Measurements from ENCODE around the gene PDRG1.

DNA sequence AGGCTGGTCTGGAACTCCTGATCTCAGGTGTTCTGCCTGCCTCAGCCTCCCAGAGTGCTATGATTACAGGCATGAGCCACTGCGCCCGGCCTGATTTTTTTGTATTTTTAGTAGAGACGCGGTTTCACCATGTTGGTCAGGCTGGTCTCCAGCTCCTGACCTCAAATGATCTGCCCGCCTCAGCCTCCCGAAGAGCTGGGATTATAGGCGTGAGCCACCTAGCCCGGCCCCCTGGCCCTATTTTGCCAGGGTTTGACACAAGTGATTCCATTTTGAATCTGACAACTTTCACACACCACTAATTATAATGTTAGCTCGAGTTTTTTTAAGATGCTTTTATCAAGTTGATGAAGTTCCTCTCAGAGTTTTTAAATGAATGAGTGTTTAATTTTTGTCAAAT, 55.8 kb downstream of the PDRG1 start:
- TF ChIP-seq EZH2phosphoT487 (IDR thresholded peaks at IDR 0.05; ENCODE audit: borderline replicate concordance, low read depth) = no peak
- TF ChIP-seq, protein P1, sequence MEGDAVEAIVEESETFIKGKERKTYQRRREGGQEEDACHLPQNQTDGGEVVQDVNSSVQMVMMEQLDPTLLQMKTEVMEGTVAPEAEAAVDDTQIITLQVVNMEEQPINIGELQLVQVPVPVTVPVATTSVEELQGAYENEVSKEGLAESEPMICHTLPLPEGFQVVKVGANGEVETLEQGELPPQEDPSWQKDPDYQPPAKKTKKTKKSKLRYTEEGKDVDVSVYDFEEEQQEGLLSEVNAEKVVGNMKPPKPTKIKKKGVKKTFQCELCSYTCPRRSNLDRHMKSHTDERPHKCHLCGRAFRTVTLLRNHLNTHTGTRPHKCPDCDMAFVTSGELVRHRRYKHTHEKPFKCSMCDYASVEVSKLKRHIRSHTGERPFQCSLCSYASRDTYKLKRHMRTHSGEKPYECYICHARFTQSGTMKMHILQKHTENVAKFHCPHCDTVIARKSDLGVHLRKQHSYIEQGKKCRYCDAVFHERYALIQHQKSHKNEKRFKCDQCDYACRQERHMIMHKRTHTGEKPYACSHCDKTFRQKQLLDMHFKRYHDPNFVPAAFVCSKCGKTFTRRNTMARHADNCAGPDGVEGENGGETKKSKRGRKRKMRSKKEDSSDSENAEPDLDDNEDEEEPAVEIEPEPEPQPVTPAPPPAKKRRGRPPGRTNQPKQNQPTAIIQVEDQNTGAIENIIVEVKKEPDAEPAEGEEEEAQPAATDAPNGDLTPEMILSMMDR (IDR thresholded peaks at IDR 0.05) = no peak
- no peak for TF ChIP-seq RCOR1 (IDR thresholded peaks at IDR 0.05; ENCODE audit: low read length)
- no peak for TF ChIP-seq TAF1 (IDR thresholded peaks at IDR 0.05; ENCODE audit: borderline replicate concordance, low read depth, low read length)
- TF ChIP-seq, protein P2, sequence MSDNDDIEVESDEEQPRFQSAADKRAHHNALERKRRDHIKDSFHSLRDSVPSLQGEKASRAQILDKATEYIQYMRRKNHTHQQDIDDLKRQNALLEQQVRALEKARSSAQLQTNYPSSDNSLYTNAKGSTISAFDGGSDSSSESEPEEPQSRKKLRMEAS (IDR thresholded peaks at IDR 0.05; ENCODE audit: low read depth) = no peak
- TF ChIP-seq EP300 (IDR thresholded peaks at IDR 0.05; ENCODE audit: borderline replicate concordance in 1 of 2, low read depth in 1 of 2, low read length in 1 of 2) = no peak
- TF ChIP-seq SMC3 (IDR thresholded peaks at IDR 0.05; ENCODE audit: low read depth, low read length) = no peak
- no peak for TF ChIP-seq ELF1 (IDR thresholded peaks at IDR 0.05)
- TF ChIP-seq PBX3 (IDR thresholded peaks at IDR 0.05) = no peak
- TF ChIP-seq GABPA (IDR thresholded peaks at IDR 0.05; ENCODE audit: low read depth) = no peak
- TF ChIP-seq FOXM1 (IDR thresholded peaks at IDR 0.05; ENCODE audit: low read depth) = no peak
- TF ChIP-seq JUND (IDR thresholded peaks at IDR 0.05) = no peak
- no peak for TF ChIP-seq CHD2 (IDR thresholded peaks at IDR 0.05; ENCODE audit: low read length, partially characterized antibody)
- TF ChIP-seq NRF1 (IDR thresholded peaks at IDR 0.05; ENCODE audit: low read depth, low read length) = no peak

Measured in SK-N-SH (cell line).